H1 (cell line): ENCODE data around the gene SAMD15. TPM values are rescaled to one million over a fixed set of nuclear protein-coding genes. Genes with fewer than 3 reads are reported as not detected.

Experiments used
- CEBPB ChIP-seq: IDR thresholded peaks from 2 replicates; pipeline ENCODE4 v1.6.1; 2012; ENCODE audit warnings: low read depth, low read length
- CHD1 ChIP-seq: IDR thresholded peaks from 2 replicates; pipeline ENCODE4 v1.6.1; 2012; ENCODE audit warnings: low read depth, low read length, improper control_type of control experiment
- RAD21 ChIP-seq, 2 experiments: IDR thresholded peaks in 1 of 2; conservative IDR thresholded peaks in 1 of 2; 2 replicates each; pipeline ENCODE4 v1.6.1; 2011; ENCODE audit warnings: low read depth in 2 of 2, low read length in 2 of 2, improper control_type of control experiment in 1 of 2, inconsistent platforms in 1 of 2, mild to moderate bottlenecking in 1 of 2, moderate library complexity in 1 of 2
- SIRT6 ChIP-seq: IDR thresholded peaks from one replicate; pipeline ENCODE4 v1.7.1; 2012; ENCODE audit warnings: low read length, inconsistent platforms
- SP1 ChIP-seq: IDR thresholded peaks from 2 replicates; pipeline ENCODE4 v1.6.1; 2011; ENCODE audit warnings: low read depth, low read length
- TAF7 ChIP-seq: optimal IDR thresholded peaks from 2 replicates; pipeline ENCODE3; 2011; ENCODE audit warnings: low read depth, mild to moderate bottlenecking, inconsistent platforms, low read length, moderate library complexity, borderline replicate concordance
- TEAD4 ChIP-seq: IDR thresholded peaks from 2 replicates; pipeline ENCODE4 v1.6.1; 2012; ENCODE audit warnings: low read depth, low read length, inconsistent platforms, mixed read lengths
- YY1 ChIP-seq: IDR thresholded peaks from 2 replicates; pipeline ENCODE4 v1.6.1; 2011; ENCODE audit warnings: low read depth, mild to moderate bottlenecking, low read length
- polyA plus RNA-seq, 7 experiments: library from polyadenylated mRNA; depleted of rRNA in 3 of 7; stranded (reverse) in 5 of 7; unstranded in 2 of 7; fragments of >200 nt in 5 of 7; fragments of 200-250 nt in 2 of 7; gene quantifications; 1 replicate in 5 of 7; 2 replicates in 1 of 7; 4 replicates in 1 of 7; pipeline versions ENCODE4 v1.2.1 to v1.2.3, GENCODE V29; 2011 to 2013; ENCODE audit warnings: missing spikeins in 2 of 7, mixed read lengths in 2 of 7
- total RNA-seq: library from RNA; stranded (reverse); fragmentation: NEBNext Ultra II Directional; extraction: Animal tissue kit (Norgen Biotek cat#: 25700); gene quantifications from 2 replicates; pipeline ENCODE4 v1.2.1, GENCODE V29; 2021
- TF ChIP-seq, protein P1 (sequence below): fragments of 300-600 bp; sonication (generic); IDR thresholded peaks from 2 replicates; pipeline ENCODE4 v1.7.1; 2012; ENCODE audit warnings: low read length, moderate library complexity, mild to moderate bottlenecking, inconsistent platforms; ENCODE audit not compliant: insufficient replicate concordance
- TF ChIP-seq, protein P2 (sequence below): IDR thresholded peaks from 2 replicates; pipeline ENCODE4 v1.6.1; 2012; ENCODE audit warnings: inconsistent platforms
- TF ChIP-seq, protein P3 (sequence below): IDR thresholded peaks from 2 replicates; pipeline ENCODE4 v1.6.1; 2011; ENCODE audit warnings: low read depth, mild to moderate bottlenecking, low read length; ENCODE audit not compliant: insufficient read depth

SAMD15 gene
- total and polyA plus RNA-seq, 2 of the 8 experiments (the other 6 are each of a cell fraction or from before 2014, with no cell fraction given) = 0.17 to 1.0 TPM

DNA sequence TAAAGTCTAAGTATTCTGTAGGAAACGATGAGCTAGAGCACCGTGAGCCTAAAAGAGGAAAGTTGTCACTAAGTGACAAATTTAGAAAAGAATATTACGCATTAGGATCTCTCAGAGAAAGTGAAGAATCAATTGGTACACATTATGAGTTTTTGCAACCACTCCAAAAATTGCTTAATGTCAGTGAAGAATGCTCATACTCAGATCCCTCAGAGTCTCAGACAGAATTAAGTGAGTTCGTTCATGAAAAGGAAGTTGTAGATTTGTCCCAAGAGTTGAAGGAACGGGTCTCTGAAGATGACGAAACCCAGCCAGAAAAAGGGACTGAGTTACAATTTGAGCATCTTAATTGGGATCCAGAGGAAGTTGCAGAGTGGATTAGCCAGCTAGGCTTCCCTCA, 1.5 kb downstream of the SAMD15 start (continued):
- TF ChIP-seq, protein P1, sequence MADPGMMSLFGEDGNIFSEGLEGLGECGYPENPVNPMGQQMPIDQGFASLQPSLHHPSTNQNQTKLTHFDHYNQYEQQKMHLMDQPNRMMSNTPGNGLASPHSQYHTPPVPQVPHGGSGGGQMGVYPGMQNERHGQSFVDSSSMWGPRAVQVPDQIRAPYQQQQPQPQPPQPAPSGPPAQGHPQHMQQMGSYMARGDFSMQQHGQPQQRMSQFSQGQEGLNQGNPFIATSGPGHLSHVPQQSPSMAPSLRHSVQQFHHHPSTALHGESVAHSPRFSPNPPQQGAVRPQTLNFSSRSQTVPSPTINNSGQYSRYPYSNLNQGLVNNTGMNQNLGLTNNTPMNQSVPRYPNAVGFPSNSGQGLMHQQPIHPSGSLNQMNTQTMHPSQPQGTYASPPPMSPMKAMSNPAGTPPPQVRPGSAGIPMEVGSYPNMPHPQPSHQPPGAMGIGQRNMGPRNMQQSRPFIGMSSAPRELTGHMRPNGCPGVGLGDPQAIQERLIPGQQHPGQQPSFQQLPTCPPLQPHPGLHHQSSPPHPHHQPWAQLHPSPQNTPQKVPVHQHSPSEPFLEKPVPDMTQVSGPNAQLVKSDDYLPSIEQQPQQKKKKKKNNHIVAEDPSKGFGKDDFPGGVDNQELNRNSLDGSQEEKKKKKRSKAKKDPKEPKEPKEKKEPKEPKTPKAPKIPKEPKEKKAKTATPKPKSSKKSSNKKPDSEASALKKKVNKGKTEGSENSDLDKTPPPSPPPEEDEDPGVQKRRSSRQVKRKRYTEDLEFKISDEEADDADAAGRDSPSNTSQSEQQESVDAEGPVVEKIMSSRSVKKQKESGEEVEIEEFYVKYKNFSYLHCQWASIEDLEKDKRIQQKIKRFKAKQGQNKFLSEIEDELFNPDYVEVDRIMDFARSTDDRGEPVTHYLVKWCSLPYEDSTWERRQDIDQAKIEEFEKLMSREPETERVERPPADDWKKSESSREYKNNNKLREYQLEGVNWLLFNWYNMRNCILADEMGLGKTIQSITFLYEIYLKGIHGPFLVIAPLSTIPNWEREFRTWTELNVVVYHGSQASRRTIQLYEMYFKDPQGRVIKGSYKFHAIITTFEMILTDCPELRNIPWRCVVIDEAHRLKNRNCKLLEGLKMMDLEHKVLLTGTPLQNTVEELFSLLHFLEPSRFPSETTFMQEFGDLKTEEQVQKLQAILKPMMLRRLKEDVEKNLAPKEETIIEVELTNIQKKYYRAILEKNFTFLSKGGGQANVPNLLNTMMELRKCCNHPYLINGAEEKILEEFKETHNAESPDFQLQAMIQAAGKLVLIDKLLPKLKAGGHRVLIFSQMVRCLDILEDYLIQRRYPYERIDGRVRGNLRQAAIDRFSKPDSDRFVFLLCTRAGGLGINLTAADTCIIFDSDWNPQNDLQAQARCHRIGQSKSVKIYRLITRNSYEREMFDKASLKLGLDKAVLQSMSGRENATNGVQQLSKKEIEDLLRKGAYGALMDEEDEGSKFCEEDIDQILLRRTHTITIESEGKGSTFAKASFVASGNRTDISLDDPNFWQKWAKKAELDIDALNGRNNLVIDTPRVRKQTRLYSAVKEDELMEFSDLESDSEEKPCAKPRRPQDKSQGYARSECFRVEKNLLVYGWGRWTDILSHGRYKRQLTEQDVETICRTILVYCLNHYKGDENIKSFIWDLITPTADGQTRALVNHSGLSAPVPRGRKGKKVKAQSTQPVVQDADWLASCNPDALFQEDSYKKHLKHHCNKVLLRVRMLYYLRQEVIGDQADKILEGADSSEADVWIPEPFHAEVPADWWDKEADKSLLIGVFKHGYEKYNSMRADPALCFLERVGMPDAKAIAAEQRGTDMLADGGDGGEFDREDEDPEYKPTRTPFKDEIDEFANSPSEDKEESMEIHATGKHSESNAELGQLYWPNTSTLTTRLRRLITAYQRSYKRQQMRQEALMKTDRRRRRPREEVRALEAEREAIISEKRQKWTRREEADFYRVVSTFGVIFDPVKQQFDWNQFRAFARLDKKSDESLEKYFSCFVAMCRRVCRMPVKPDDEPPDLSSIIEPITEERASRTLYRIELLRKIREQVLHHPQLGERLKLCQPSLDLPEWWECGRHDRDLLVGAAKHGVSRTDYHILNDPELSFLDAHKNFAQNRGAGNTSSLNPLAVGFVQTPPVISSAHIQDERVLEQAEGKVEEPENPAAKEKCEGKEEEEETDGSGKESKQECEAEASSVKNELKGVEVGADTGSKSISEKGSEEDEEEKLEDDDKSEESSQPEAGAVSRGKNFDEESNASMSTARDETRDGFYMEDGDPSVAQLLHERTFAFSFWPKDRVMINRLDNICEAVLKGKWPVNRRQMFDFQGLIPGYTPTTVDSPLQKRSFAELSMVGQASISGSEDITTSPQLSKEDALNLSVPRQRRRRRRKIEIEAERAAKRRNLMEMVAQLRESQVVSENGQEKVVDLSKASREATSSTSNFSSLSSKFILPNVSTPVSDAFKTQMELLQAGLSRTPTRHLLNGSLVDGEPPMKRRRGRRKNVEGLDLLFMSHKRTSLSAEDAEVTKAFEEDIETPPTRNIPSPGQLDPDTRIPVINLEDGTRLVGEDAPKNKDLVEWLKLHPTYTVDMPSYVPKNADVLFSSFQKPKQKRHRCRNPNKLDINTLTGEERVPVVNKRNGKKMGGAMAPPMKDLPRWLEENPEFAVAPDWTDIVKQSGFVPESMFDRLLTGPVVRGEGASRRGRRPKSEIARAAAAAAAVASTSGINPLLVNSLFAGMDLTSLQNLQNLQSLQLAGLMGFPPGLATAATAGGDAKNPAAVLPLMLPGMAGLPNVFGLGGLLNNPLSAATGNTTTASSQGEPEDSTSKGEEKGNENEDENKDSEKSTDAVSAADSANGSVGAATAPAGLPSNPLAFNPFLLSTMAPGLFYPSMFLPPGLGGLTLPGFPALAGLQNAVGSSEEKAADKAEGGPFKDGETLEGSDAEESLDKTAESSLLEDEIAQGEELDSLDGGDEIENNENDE = no peak
- TF ChIP-seq SIRT6 = no peak
- TF ChIP-seq, protein P2, sequence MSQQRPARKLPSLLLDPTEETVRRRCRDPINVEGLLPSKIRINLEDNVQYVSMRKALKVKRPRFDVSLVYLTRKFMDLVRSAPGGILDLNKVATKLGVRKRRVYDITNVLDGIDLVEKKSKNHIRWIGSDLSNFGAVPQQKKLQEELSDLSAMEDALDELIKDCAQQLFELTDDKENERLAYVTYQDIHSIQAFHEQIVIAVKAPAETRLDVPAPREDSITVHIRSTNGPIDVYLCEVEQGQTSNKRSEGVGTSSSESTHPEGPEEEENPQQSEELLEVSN = no peak
- TF ChIP-seq RAD21 (IDR thresholded peaks at IDR 0.05 in 1 of 2, conservative IDR thresholded peaks at IDR 0.05 in 1 of 2; ENCODE audit: low read depth in 2 of 2, low read length in 2 of 2) = no peak
- TF ChIP-seq YY1 = no peak
- TF ChIP-seq CHD1 = no peak
- TF ChIP-seq TEAD4 = no peak
- TF ChIP-seq, protein P3, sequence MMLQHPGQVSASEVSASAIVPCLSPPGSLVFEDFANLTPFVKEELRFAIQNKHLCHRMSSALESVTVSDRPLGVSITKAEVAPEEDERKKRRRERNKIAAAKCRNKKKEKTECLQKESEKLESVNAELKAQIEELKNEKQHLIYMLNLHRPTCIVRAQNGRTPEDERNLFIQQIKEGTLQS = no peak
- TF ChIP-seq SP1 = no peak
- no peak for TF ChIP-seq CEBPB
- no peak for TF ChIP-seq TAF7
